ENCODE data around the gene FCGBP. TPM values are rescaled to one million over a fixed set of nuclear protein-coding genes. Genes with fewer than 3 reads are reported as not detected.
"Not testable (repeated sequence)": the region's sequence is repeated elsewhere in the genome, so short reads cannot be mapped to it uniquely, and the experiment has no call there.

FCGBP gene
- total RNA-seq, 1 donor from 2014 or later, result 10.0 TPM

- TF ChIP-seq, protein P1, sequence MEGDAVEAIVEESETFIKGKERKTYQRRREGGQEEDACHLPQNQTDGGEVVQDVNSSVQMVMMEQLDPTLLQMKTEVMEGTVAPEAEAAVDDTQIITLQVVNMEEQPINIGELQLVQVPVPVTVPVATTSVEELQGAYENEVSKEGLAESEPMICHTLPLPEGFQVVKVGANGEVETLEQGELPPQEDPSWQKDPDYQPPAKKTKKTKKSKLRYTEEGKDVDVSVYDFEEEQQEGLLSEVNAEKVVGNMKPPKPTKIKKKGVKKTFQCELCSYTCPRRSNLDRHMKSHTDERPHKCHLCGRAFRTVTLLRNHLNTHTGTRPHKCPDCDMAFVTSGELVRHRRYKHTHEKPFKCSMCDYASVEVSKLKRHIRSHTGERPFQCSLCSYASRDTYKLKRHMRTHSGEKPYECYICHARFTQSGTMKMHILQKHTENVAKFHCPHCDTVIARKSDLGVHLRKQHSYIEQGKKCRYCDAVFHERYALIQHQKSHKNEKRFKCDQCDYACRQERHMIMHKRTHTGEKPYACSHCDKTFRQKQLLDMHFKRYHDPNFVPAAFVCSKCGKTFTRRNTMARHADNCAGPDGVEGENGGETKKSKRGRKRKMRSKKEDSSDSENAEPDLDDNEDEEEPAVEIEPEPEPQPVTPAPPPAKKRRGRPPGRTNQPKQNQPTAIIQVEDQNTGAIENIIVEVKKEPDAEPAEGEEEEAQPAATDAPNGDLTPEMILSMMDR (conservative IDR thresholded peaks at IDR 0.05), result peak; percentile 74
- not testable (repeated sequence) for H3K4me1 Mint-ChIP-seq (ENCODE audit: unreplicated experiment); H3K27me3 Mint-ChIP-seq; H3K9me3 Mint-ChIP-seq; H3K27ac Mint-ChIP-seq; H3K4me3 Mint-ChIP-seq; DNase-seq (ENCODE audit: extremely low spot score, unreplicated experiment); H3K36me3 Mint-ChIP-seq
These were observed 36.8 kb downstream of the FCGBP start for GRCh38 chr19:39897511-39898245.

DNA sequence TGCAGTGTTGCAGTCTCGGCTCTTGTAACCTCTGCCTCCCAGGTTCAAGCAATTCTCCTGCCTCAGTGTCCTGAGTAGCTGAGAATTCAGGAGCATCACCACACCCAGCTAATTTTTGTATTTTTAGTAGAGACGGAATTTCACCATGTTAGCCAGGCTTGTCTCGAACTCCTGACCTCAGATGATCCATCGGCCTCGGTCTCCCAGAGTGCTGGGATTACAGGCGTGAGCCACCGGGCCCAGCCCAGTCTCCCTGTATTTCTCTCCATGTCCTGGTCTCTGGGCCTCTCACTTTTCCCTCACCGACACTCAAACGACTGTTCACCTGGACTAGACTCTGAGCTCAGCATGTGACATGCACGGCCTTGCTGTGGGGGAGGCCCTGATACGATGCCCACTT lies 39.3 kb downstream of the FCGBP start:
- H3K27me3 Mint-ChIP-seq; H3K9me3 Mint-ChIP-seq; H3K4me3 Mint-ChIP-seq; DNase-seq (ENCODE audit: extremely low spot score, unreplicated experiment); H3K36me3 Mint-ChIP-seq; H3K4me1 Mint-ChIP-seq (ENCODE audit: unreplicated experiment); H3K27ac Mint-ChIP-seq: not testable (repeated sequence)

DNA sequence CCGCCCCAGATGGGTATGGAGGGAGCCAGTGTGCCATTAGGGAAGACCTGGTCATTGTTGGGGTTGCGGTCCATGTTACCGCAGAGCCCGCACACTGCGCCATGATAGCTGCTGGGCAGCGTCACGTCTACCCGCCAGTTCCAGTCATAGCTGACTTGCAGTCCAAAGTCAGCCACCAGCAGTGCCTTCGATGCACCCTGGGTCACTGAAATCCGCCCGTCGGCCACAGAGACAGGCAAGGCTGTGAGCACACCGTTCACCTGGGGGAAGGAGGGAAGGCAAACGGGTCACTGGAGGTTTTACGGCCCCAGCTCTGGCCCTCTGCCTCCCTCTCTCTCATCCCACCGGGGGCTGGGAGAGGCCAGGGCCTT lies 40.2 kb downstream of the FCGBP start:
- not testable (repeated sequence) for DNase-seq (ENCODE audit: extremely low spot score, unreplicated experiment); H3K27ac Mint-ChIP-seq

GRCh38 chr19:39893366-39894235 lies 40.8 kb downstream of the FCGBP start:
- H3K4me3 Mint-ChIP-seq; H3K36me3 Mint-ChIP-seq; H3K27ac Mint-ChIP-seq; H3K27me3 Mint-ChIP-seq; DNase-seq (ENCODE audit: extremely low spot score, unreplicated experiment); H3K4me1 Mint-ChIP-seq (ENCODE audit: unreplicated experiment); H3K9me3 Mint-ChIP-seq: not testable (repeated sequence)

More for the DNA sequence above, 40.2 kb downstream of the FCGBP start:
- not testable (repeated sequence) for H3K36me3 Mint-ChIP-seq; H3K4me1 Mint-ChIP-seq (ENCODE audit: unreplicated experiment); H3K4me3 Mint-ChIP-seq; H3K27me3 Mint-ChIP-seq; H3K9me3 Mint-ChIP-seq

GRCh38 chr19:39892506-39892902 lies 41.9 kb downstream of the FCGBP start:
- H3K27me3 Mint-ChIP-seq; H3K4me3 Mint-ChIP-seq; DNase-seq (ENCODE audit: extremely low spot score, unreplicated experiment); H3K27ac Mint-ChIP-seq; H3K9me3 Mint-ChIP-seq; H3K4me1 Mint-ChIP-seq (ENCODE audit: unreplicated experiment); H3K36me3 Mint-ChIP-seq: not testable (repeated sequence)

GRCh38 chr19:39891660-39892505 lies 42.6 kb downstream of the FCGBP start:
- not testable (repeated sequence) for H3K9me3 Mint-ChIP-seq

GRCh38 chr19:39890755-39891551 lies 43.5 kb downstream of the FCGBP start:
- Mint-ChIP-seq H3K27ac (no peak overlapping the region), H3K4me3 (no peak overlapping the region), H3K4me1 (ENCODE audit: unreplicated experiment) (no peaks in the 10 kb centered on the region), H3K27me3 (no peaks in the 10 kb centered on the region), H3K36me3 (no peaks in the 10 kb centered on the region), H3K9me3 (no peaks in the 10 kb centered on the region)
- TF ChIP-seq, protein P1 (conservative IDR thresholded peaks at IDR 0.05), result no peak
- no peak for DNase-seq (ENCODE audit: extremely low spot score, unreplicated experiment)

More at GRCh38 chr19:39891660-39892505, 42.6 kb downstream of the FCGBP start:
- H3K27ac Mint-ChIP-seq; H3K4me3 Mint-ChIP-seq; DNase-seq (ENCODE audit: extremely low spot score, unreplicated experiment); H3K36me3 Mint-ChIP-seq; H3K4me1 Mint-ChIP-seq (ENCODE audit: unreplicated experiment); H3K27me3 Mint-ChIP-seq: not testable (repeated sequence)

GRCh38 chr19:39889872-39890754 lies 44.3 kb downstream of the FCGBP start:
- not testable (repeated sequence) for H3K27ac Mint-ChIP-seq

GRCh38 chr19:39887456-39887951 lies 46.9 kb downstream of the FCGBP start:
- DNase-seq (ENCODE audit: extremely low spot score, unreplicated experiment); H3K27me3 Mint-ChIP-seq; H3K36me3 Mint-ChIP-seq; H3K4me3 Mint-ChIP-seq; H3K9me3 Mint-ChIP-seq; H3K4me1 Mint-ChIP-seq (ENCODE audit: unreplicated experiment); H3K27ac Mint-ChIP-seq: not testable (repeated sequence)

More at GRCh38 chr19:39889872-39890754, 44.3 kb downstream of the FCGBP start:
- H3K4me3 Mint-ChIP-seq; DNase-seq (ENCODE audit: extremely low spot score, unreplicated experiment); H3K27me3 Mint-ChIP-seq; H3K4me1 Mint-ChIP-seq (ENCODE audit: unreplicated experiment); H3K9me3 Mint-ChIP-seq; H3K36me3 Mint-ChIP-seq: not testable (repeated sequence)

All from type B pancreatic cell (in vitro differentiated cells).